Calu3 (cell line): ENCODE results near the gene WNK2. TPM values are rescaled to one million over a fixed set of nuclear protein-coding genes. Genes with fewer than 3 reads are reported as not detected.

Experiments used
- BruUV-seq: library from RNA; stranded (reverse); fragments of 400-500 nt; replicated peaks from 2 replicates; lab custom pipeline; 2021; lab: Mats Ljungman, UMichigan
- CTCF ChIA-PET: fragments of 300-600 bp; sonication (Branson Sonifier 250); formaldehyde crosslinking; loops from one replicate; lab custom pipeline; 2022; ENCODE audit warnings: antibody characterized with exemption; lab: Charles Lee
- DNase-seq: peaks from one replicate; pipeline ENCODE4 v3.0.0; 2022
- H3K27ac Mint-ChIP-seq: one replicate; pipeline ENCODE4 v1.8.0; 2022; ENCODE audit warnings: mixed read lengths; ENCODE audit not compliant: unreplicated experiment
- H3K27me3 Mint-ChIP-seq: one replicate; pipeline ENCODE4 v1.8.0; 2022; ENCODE audit warnings: mixed read lengths; ENCODE audit not compliant: unreplicated experiment
- H3K36me3 Mint-ChIP-seq: one replicate; pipeline ENCODE4 v1.8.0; 2022; ENCODE audit warnings: mild to moderate bottlenecking, moderate library complexity, mixed read lengths; ENCODE audit not compliant: insufficient read depth, unreplicated experiment
- H3K4me1 Mint-ChIP-seq: one replicate; pipeline ENCODE4 v1.8.0; 2022; ENCODE audit warnings: mild to moderate bottlenecking, low read depth, mixed read lengths; ENCODE audit not compliant: unreplicated experiment
- H3K4me3 Mint-ChIP-seq: one replicate; pipeline ENCODE4 v1.8.0; 2022; ENCODE audit warnings: mild to moderate bottlenecking, low read depth, moderate library complexity, mixed read lengths; ENCODE audit not compliant: unreplicated experiment
- H3K9me3 Mint-ChIP-seq: one replicate; pipeline ENCODE4 v1.8.0; 2022; ENCODE audit warnings: low read depth, mixed read lengths; ENCODE audit not compliant: unreplicated experiment
- CTCF ChIP-seq: fragments of 200-600 bp; IDR thresholded peaks from one replicate; pipeline ENCODE4 v1.8.0; 2022; ENCODE audit warnings: antibody characterized with exemption; ENCODE audit not compliant: unreplicated experiment
- intact Hi-C: fragments of 100-400 bp; cut with micrococcal nuclease; formaldehyde crosslinking; loops from one replicate; pipeline ENCODE4 v1.10.0; 2022; ENCODE audit not compliant: unreplicated experiment
- total RNA-seq: library from RNA; stranded (reverse); gene quantifications from 2 replicates; pipeline ENCODE4 v1.2.3, GENCODE V29; 2022

WNK2 gene
- total RNA-seq, 1 experiment from 2014 or later = 85.7 TPM

- Mint-ChIP-seq H3K9me3 (no peaks in the 10 kb centered on the region), H3K4me3 (no peak overlapping the region), H3K36me3 (no peaks in the 10 kb centered on the region), H3K4me1 (no peaks in the 10 kb centered on the region), H3K27me3 (no peaks in the 10 kb centered on the region), H3K27ac (no peak overlapping the region)
- intact Hi-C loops = no loop called here
- CTCF ChIA-PET = interaction anchor here (0.6 kb wide), 1 partner anchor 9 kb away, joined by 3 read pairs; no protein-coding TSS in a partner anchor
- BruUV-seq = no TSS peak
- no peak for TF ChIP-seq CTCF
- DNase-seq = no peak
Measured at GRCh38 chr9:93167838-93168237, 16.1 kb upstream of the WNK2 start.

- no peak overlapping the region for H3K27ac Mint-ChIP-seq
- H3K4me3 Mint-ChIP-seq = no peak overlapping the region
- DNase-seq = no peak
- no peaks in the 10 kb centered on the region for H3K9me3 Mint-ChIP-seq
- intact Hi-C loops = no loop called here
- CTCF ChIA-PET = no interaction called here
- H3K36me3 Mint-ChIP-seq = no peaks in the 10 kb centered on the region
- no TSS peak for BruUV-seq
- no peak for TF ChIP-seq CTCF
- no peaks in the 10 kb centered on the region for H3K27me3 Mint-ChIP-seq
- H3K4me1 Mint-ChIP-seq = no peaks in the 10 kb centered on the region
Measured at GRCh38 chr9:93168581-93168980, 15.4 kb upstream of the WNK2 start.

GRCh38 chr9:93169444-93169843, 14.5 kb upstream of the WNK2 start:
- H3K27me3 Mint-ChIP-seq = no peaks in the 10 kb centered on the region
- no peak overlapping the region for H3K4me3 Mint-ChIP-seq
- H3K9me3 Mint-ChIP-seq = no peaks in the 10 kb centered on the region
- no peak for TF ChIP-seq CTCF
- no TSS peak for BruUV-seq
- DNase-seq = no peak
- no peaks in the 10 kb centered on the region for H3K36me3 Mint-ChIP-seq
- intact Hi-C loops = no loop called here
- CTCF ChIA-PET = no interaction called here
- no peaks in the 10 kb centered on the region for H3K4me1 Mint-ChIP-seq
- H3K27ac Mint-ChIP-seq = no peak overlapping the region

- no peak for DNase-seq
- CTCF ChIA-PET = interaction anchor here (0.7 kb wide), 1 partner anchor 12 kb away, joined by 3 read pairs; no protein-coding TSS in a partner anchor
- intact Hi-C loops = no loop called here
- Mint-ChIP-seq H3K4me1 (no peaks in the 10 kb centered on the region), H3K27me3 (no peaks in the 10 kb centered on the region), H3K27ac (no peak overlapping the region), H3K4me3 (no peak overlapping the region), H3K9me3 (no peaks in the 10 kb centered on the region), H3K36me3 (no peaks in the 10 kb centered on the region)
- no peak for TF ChIP-seq CTCF
- no TSS peak for BruUV-seq
Measured at GRCh38 chr9:93170571-93170970, 13.4 kb upstream of the WNK2 start.
